Activated CD4-positive, CD25-positive, alpha-beta regulatory T cell treated with anti-CD3 and anti-CD28 coated beads, Interleukin-2, amount 50 U/mL, for 72 hours (primary cell): ENCODE measurements around the gene RAC2.

Source experiments
- DNase-seq: peaks from one replicate; pipeline ENCODE4 v3.0.0; 2021

Gene RAC2

DNA sequence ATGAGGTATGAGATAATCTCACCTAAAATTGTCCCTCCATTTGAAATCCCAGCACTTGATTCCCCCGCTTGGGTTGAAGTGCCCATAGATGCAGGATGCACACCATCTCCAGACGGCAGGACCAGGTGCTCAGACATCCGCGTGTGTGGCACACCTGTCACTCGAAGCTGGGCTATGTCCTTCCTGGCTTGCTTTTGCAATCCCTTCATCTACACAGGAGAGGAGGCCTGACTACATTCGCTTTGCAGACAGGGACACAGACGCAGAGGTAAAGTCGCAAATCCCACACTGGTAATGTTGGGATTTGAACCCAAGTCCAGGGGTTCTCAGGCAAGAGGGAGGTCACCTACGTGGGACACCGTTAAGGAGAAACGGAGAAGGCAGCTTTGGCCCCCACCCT lies 31.1 kb upstream of the RAC2 start:
- DNase-seq: no peak

DNA sequence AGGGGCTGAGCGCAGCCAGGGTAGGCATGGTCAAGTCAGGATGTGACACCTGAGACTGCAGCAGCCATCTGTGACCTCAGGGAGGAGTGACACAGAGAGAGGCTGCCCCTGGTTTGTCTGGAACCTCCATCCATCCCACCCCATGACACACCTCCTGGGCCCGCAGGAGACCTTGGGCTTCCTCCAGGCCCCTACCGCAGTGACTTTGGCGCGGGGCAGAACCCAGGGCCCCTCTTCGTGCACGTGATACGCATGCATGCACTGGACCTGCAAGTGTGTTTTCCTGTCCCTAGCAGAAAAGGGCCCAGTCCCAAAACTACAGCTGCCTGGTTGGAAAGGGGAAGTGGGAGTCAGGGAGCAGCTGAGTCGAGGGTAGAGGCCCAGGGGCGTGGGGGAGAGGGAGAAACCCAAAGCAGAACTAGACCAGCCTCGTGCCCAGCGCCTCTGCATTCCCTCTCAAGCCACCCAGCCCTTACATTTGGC lies 30.4 kb upstream of the RAC2 start:
- no peak for DNase-seq

DNA sequence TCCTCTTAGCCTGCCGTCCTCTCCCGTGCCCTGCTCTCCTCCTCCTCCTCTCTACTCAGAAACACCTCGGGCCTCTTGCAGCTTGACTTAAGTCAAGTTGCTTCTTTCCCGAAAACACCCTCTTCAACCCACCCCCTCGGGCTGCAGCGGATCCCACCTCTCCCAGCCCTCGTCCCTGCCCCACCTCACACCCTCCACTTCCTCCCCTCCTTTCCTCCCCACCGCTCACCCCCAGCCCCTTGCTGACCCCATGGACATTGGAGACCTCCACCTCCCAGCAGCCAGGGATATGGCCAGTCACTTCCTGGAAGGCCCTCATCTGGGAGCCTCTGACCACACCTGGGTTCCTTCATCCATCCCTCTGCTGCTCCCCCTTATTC lies 29.8 kb upstream of the RAC2 start:
- no peak for DNase-seq

DNA sequence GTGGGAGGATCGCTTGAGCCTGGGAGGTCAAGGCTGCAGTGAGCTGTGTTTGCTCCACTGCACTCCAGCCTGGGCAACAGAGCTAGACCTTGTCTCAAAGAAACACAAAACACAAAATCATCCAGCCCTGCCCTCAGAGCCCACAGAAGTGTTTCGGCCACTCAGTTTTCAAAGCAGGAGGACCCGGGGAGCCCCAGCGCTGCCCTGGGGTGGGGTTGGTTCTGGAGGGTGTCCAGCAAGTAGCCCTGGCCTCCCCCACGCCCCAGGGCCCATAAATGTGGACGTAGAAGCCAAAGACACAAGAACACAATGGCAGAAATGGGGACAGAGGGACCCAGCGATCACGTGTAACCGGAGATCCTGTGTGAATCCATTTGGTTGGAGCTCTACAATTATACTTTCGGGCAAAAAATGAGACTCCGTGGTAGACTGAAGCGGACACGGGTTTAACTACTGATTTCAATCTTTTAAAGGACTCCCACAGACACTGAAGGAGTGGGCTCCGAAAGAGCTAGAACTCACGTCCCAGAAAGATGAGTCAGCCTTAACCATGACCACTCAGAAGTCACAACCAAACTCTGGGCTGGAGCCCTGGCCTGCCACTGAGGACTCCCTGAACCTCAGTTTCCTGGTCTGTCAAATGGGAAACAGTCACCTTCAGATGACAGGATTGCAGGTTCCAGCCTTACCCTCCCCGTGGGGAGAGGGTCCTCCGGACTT lies 29.2 kb upstream of the RAC2 start:
- DNase-seq: no peak

DNA sequence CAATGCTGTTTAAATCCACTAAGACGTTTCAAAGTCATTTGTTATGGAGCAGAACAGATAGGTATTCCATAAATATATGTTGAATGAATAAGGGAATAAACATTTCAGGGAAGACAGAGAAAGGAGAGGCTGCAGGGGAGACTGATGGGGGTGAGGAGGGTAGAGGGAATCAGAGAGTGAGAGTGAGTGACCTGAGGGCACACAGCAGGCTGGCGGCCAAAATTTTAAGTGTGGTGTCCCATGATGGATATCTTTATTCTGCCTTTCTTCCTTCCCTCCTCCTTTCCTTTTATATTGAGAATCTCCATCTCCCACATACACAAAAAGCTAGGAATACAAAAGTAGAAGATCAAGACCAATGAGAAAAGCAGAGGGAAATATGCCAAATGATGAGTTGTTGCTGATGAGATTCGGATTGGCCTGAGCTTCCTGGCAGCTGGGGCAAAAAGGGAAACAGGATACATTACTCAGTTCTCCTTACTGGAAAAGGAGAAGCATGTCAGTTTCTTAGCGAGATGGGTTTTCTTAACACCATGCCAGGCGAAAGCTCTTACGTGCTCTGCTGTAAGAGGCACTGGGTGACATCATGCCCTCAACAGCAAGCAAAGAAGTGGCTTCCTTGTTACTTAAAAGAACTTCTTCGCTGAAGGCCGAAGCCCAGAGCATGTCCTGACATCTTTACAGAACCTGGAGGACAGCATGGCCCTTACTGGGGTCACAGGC lies 27.0 kb upstream of the RAC2 start:
- no peak for DNase-seq

DNA sequence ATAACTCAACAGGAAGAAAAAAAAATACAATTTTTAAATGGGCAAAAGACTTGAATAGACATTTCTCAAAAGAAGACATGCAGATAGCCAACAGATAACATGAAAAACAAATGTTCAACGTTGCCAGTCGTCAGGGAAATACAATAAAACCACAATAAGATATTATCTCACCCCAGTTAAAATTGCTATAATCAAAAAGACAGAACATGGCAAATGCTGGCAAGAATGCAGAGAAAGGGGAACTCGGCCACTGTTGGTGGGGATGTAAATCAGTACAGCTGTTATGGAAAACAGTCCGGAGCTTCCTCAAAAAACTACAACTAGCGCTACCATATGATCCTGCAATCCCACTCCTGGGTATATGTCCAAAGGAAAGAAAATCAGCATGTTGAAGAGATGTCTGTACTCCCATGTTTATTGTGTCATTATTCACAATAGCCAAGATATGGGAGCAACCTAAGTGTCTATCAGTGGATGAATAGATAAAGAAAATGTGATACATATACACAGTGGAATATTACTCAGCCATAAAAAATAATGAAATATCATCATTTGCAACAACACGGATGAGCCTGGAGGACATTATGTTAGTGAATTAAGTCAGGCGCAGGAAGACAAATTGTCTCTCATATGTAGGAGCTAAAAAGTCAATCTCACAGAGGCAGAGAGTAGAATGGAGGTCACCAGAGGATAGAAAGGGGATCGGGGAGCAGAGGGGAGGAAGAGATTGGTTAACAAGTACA lies 26.0 kb upstream of the RAC2 start:
- no peak for DNase-seq

DNA sequence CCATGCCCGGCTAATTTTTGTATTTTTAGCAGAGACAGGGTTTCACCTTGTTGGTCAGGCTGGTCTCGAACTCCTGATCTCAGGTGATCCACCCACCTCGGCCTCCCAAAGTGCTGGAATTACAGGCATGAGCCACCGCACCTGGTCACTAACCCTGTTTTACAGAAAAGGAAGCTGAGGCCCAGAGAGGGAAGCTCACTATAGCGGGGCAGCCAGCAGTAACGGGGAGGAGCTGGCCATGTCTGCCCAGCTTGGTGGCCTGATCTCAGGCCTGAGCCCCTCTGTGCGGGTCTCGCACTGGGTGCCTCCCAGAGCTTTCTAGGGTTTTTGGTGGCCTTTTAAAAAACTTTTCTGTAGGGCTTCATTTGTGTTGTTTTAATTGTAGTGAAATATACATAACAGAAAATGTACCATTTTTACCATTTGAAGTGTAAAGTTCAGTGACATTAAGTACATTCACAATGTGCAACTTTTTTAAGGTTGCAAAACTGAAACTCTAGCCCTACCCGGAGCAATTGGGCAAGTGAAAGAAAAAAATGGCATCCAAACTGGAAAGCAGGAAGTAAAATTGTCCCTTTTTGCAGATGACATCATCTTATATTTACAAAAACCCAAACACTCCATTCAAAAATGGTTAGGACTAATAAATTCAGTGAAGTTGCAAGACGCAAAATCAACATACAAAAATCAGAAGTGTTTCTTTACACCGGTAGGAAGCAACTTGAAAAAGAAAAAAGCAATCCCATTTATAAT lies 23.8 kb upstream of the RAC2 start:
- DNase-seq: no peak

DNA sequence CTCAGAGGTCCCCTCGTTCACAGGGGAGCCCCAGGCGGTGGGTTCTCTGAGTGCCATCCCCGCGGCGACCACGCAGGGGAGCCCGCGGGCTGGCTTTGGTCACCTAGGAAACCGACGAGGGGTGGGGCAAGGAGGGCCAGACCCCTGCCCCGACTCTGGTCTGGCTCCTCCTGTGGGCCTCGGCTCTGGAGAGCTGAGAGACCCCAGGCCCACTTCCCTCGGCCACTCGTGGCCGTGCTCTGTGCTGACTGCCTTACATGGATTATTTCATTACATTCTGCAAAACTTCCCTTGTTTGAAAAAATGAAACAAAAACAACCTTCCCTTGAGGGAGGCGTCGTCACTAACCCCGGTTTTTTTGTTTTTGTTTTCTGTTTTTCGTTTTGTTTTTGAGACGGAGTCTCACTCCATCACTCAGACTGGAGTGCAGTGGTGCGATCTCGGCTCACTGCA lies 23.1 kb upstream of the RAC2 start:
- DNase-seq: peak; percentile 85

DNA sequence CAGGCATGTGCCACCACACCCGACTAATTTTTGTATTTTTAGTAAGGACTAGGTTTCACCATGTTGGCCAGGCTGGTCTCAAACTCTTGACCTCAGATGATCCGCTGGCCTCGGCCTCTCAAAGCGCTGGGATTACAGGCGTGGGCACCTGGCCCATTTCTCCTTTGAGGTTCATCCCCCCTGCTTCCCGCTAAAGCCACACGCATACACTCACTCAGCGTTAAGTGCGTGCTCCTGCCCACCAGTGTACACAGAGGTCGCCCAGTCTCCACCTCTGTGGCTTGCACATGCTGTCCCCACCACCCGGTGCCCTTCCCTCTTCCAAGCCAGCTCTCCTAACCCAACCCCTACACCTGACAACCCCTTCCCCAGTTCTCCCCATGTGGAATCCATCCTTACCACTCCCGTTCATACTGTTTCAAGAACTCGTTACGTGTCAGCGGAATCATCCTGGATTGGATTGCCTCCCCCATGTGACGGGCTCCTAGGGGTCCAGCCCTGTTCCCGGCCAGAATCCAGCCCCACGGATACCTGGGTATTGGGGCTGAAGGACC lies 22.6 kb upstream of the RAC2 start:
- DNase-seq: no peak

DNA sequence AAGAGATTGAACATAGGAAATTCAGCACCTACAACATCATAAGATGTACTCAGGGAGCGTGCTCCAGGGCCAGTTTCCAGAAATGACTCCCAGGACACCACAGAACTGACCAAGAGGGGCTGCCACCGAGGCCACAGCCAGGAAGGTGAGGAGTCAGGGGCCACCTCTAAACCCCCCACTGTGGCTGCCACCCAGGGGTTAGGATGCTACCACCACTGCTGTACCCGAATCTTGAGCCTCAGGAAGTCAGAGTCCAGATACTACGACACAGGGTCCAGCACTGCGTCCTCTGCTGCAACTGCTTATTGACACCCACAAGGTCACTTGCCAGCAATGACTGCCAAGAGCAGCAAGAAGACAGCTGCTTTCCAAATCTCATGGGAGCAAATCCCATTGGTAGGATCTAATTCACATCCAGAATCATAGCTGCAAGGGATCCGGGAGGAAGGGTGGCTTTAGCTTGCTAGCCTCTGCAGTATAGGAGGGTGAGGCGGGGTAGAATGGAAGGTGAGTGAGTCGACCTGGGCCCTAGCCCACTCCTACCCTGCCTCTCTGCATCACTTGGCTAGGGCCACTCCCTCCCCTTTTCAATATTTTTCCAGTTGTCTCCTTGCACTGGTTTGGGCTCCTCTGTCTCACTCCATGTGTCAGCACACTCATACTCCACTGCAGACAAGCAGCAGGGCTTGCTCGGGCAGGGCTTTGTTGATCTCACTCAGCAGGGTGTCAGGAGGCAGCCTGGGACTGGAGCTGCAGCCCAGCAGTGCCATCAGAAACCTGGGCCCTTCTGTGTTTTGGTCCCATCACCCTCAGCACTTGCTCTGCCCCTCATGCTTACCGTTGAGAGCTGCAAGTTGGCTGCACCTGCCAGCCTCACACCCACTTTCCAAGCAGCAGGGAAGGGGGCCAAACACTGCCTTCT lies 20.2 kb upstream of the RAC2 start:
- DNase-seq: peak; percentile 23

DNA sequence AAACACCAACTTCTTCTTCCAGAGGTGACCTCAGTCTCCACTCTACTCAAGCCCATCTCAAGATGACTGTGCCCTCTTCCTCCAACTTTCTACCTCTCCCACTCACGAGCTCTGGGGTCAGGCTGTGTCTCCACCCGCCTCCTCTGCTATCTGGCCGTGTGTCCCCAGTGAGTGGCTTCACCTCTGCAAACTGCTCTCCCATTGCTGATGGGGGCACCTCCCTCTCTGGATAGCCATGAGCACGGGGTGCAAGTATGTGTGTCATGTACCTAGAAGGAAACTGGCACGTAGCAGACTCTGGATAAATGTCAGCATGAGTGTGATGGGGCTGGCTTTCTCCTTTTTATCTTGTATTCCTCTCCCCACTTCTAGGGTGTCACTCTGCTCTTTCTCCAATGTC lies 18.3 kb upstream of the RAC2 start:
- DNase-seq: no peak

DNA sequence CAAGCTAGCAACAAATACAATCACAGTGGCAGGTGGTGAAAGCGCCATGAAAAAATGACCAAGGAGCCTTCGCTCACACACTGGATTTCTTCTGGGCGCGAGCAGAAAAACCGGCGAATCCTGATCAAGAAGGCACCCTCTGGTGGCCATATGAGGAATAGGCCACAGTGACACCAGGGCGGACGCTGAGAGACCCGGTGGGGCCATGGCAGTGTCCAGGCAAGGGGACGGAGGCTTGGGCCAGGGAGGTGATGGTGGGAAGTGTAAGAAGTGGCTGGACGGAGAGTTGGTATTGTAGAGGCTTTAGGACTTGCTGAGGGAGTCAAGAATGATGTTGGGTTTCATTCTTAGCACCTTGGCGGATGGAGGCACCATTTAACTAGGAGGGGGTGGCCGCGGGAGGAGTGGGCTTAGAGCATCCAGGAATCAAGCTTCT lies 16.9 kb upstream of the RAC2 start:
- peak; percentile 65 for DNase-seq

DNA sequence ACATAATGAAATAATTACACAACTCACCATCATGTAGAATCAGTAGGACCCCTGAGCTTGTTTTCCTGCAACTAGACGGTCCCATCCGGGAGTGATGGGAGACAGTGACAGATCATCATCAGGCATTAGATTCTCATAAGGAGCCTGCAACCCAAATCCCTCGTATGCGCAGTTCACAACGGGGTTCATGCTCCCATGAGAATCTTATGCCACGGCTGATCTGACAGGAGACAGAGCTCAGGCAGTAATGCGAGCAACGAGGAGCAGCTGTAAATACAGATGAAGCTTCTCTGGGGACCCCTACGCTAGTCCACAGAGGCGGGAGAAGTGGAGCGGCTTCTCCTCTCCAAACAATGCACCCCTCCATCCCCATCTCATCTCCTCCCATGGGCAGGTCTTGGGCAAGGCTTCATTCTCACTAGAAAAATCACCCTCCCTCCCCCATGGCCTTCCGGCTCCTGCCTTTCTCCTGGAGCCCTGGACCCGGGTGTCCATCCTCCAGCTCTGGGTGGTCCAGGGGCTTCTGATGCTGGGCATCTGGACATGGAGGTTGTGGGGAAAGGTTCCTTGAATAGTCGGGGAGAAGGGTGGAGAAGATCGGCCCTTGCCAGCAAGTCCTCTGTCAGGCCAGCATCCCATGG lies 16.2 kb upstream of the RAC2 start:
- peak; percentile 28 for DNase-seq

DNA sequence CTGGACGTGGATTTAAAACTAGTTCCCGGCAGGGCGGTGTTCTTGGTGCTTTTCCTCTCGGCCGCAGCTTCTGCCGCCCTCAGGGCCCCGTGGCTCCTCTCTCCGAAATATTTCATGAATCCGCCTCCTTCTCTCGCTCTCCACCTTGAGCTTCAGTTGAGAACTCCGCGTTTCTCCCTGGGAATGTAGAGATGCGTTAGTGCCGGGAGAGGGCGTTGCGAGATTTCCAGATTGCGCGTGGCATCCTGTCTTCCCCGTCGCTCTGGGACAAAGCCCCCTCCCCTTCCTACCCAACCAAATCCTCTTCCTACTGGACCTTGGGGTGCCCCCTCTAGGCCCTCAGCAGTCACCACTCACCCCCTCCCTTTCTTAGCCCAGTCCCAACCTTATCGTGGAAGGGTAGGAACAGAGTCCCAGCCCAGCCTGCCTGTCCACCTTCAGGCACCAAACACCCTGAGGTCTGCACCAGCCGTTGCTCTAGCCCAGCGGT lies 15.5 kb upstream of the RAC2 start:
- DNase-seq: peak; percentile 36

DNA sequence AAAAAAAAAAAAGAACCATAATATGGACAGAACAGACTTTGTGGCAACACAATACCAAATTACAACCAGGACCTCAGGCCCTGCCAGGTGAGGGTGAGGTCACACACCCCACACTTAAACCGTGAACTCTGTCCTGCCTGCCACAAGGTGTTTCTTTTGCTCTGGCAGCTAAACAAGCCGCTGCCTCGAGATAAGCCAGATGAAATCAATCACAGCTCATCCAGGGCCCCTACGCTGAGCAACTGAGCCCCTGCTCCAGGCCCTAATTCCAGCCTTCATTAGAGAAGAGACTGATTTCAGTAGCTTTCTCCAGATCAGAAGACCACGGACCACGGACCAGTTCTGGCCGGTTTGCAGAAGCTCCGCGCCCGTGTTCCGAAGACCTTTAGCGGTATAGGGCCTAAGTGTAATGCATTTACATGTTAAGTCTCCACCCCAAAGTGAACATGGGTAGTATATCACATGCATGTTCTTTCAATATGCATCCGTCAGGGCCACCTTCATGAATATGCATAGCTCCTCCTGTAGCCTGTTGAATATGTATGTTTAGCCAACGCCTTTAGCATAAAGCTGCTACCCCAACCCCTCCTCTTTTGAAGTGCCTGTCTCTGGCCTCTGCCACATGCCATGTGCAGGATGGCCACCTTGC lies 14.8 kb upstream of the RAC2 start:
- DNase-seq: no peak

DNA sequence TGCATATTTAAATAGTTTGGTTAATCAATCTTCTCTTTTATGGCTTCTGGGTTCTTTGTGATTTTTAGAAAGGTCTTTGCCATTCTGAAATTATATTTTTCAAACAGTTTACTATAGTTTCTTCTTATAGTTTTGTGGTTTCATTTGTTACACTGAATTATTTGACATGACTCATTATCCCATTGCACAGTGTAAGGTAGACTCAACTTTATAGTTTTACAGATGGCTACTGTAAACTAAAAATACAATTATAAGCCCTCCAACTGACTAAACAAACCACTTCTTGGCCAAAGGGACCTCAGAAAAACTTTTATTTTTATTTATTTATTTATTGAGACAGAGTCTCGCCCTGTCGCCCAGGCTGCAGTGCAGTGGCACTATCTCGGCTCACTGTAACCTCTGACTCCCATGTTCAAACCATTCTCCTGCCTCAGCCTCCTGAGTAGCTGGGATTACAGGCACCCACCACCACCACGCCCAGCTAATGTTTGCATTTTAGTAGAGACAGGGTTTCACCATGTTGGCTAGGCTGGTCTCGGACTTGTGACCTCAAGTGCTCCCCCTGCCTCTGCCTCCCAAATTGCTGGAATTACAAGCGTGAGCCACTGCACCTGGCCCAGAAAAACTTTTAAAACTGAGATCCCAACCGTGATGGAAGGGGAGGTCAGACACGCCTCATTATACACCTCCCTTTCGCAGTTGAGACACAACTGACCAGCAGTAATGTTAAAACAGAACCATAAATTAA lies 14.1 kb upstream of the RAC2 start:
- no peak for DNase-seq

DNA sequence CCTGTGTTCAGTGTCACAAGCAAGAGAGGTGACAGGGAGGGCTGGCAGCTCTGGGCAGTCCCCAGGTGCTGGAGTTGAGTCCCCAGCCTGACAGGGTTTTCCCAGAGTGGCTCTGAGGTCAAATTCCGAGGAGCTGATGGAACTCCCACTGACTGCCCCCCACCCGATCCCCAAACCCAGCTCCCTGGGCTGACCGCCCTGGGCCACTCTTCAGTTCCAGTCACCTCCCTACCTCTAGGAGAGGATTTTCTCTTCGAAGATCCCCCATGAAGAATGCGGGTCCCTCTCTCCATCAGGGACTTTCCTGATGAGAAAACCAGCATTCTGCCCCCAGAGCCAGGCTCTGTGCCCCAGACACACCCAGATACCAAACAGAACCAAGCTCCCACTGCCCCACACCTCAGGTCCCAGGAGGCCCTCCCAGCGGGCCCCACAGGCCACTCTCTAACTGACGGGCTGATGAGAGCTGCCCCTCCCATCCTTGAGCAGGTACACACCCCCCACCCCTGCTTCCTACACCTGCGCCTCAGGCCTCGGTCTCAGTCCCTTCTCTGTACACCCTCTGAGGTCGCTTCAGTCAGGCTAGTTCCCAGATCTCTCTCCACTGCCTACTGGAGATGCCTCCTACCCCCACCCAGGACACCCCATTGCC lies 12.1 kb upstream of the RAC2 start:
- DNase-seq: no peak

DNA sequence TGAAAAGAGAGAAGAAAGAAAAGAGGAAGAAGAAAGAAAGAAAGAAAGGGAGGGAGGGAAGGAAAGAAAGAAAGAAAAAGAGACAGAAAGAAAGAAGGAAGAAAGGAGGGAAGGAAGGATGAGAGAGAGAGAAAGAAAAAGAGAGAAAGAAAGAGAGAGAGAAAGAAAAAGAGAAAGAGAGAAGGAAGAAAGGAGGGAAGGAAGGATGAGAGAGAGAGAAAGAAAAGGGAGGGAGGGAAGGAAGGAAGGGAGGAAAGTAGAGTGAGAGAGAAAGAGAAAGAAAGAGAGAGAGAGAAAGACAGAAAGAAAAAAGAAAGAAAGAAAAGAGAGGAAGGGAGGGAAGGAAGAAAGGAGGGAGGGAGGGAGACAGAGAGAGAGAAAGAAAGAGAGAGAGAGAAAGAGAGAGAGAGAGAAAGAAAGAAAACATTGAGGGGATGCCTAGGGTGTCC lies 11.5 kb upstream of the RAC2 start:
- DNase-seq: no peak

DNA sequence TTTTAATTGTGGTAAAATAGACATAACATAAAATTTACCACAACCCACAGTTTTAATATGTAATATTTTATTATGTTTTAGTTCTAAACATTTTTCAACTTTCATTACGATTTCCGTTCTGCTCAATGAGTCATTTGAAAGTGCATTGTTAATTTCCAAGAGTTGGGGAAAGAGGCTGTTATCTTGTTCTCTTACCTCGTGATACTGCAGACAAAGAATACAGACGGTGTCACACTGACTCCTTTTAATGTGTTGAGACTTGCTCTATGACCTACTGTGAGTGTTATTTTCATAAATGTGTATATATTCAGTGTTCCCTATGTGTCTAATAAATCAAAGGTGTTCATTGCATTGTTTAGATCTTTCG lies 10.8 kb upstream of the RAC2 start:
- no peak for DNase-seq
